H1 (cell line): ENCODE results near the gene C1QTNF4. TPM values are rescaled to one million over a fixed set of nuclear protein-coding genes. Genes with fewer than 3 reads are reported as not detected.

Source experiments
- ASH2L ChIP-seq: fragments of 200-600, 300-600 bp; sonication (generic); IDR thresholded peaks from one replicate; pipeline ENCODE4 v1.7.1; 2017; ENCODE audit warnings: low read length
- CBX5 ChIP-seq: fragments of 300-800, 300-1000 bp; sonication (generic); IDR thresholded peaks from 2 replicates; pipeline ENCODE4 v1.7.1; 2016; ENCODE audit warnings: antibody characterized with exemption, low read length, low read depth
- FOSL1 ChIP-seq: IDR thresholded peaks from 2 replicates; pipeline ENCODE4 v1.6.1; 2011; ENCODE audit warnings: mild to moderate bottlenecking, low read depth, low read length, moderate library complexity; ENCODE audit not compliant: insufficient read depth
- KDM5A ChIP-seq: fragments of 200-600 bp; IDR thresholded peaks from 2 replicates; pipeline ENCODE4 v1.7.1; 2012; ENCODE audit warnings: mild to moderate bottlenecking, low read length, inconsistent platforms, mixed read lengths
- NANOG ChIP-seq: IDR thresholded peaks from 2 replicates; pipeline ENCODE4 v1.6.1; 2011; ENCODE audit warnings: low read length, low read depth, mild to moderate bottlenecking, inconsistent platforms; ENCODE audit not compliant: insufficient read depth, poor library complexity, severe bottlenecking
- SAP30 ChIP-seq: fragments of 300-600 bp; sonication (generic); IDR thresholded peaks from 2 replicates; pipeline ENCODE4 v1.7.1; 2012; ENCODE audit warnings: low read length, moderate library complexity, mild to moderate bottlenecking, inconsistent platforms; ENCODE audit not compliant: insufficient read depth, insufficient replicate concordance
- SP1 ChIP-seq: IDR thresholded peaks from 2 replicates; pipeline ENCODE4 v1.6.1; 2011; ENCODE audit warnings: low read depth, low read length
- TCF12 ChIP-seq: IDR thresholded peaks from 2 replicates; pipeline ENCODE4 v1.6.1; 2011; ENCODE audit warnings: low read depth, mild to moderate bottlenecking, low read length
- polyA plus RNA-seq, 7 experiments: library from polyadenylated mRNA; depleted of rRNA in 3 of 7; stranded (reverse) in 5 of 7; unstranded in 2 of 7; fragments of >200 nt in 5 of 7; fragments of 200-250 nt in 2 of 7; gene quantifications; 1 replicate in 5 of 7; 2 replicates in 1 of 7; 4 replicates in 1 of 7; pipeline versions ENCODE4 v1.2.1 to v1.2.3, GENCODE V29; 2011 to 2013; ENCODE audit warnings: missing spikeins in 2 of 7, mixed read lengths in 2 of 7
- total RNA-seq: library from RNA; stranded (reverse); fragmentation: NEBNext Ultra II Directional; extraction: Animal tissue kit (Norgen Biotek cat#: 25700); gene quantifications from 2 replicates; pipeline ENCODE4 v1.2.1, GENCODE V29; 2021
- TF ChIP-seq, protein P1 (sequence below): fragments of 300-600 bp; sonication (generic); IDR thresholded peaks from 2 replicates; pipeline ENCODE4 v1.7.1; 2012; ENCODE audit warnings: low read length, moderate library complexity, mild to moderate bottlenecking, inconsistent platforms; ENCODE audit not compliant: insufficient replicate concordance

C1QTNF4 gene
- total and polyA plus RNA-seq, 2 of the 8 experiments (the other 6 are each of a cell fraction or from before 2014, with no cell fraction given): 3.9 to 6.0 TPM

DNA sequence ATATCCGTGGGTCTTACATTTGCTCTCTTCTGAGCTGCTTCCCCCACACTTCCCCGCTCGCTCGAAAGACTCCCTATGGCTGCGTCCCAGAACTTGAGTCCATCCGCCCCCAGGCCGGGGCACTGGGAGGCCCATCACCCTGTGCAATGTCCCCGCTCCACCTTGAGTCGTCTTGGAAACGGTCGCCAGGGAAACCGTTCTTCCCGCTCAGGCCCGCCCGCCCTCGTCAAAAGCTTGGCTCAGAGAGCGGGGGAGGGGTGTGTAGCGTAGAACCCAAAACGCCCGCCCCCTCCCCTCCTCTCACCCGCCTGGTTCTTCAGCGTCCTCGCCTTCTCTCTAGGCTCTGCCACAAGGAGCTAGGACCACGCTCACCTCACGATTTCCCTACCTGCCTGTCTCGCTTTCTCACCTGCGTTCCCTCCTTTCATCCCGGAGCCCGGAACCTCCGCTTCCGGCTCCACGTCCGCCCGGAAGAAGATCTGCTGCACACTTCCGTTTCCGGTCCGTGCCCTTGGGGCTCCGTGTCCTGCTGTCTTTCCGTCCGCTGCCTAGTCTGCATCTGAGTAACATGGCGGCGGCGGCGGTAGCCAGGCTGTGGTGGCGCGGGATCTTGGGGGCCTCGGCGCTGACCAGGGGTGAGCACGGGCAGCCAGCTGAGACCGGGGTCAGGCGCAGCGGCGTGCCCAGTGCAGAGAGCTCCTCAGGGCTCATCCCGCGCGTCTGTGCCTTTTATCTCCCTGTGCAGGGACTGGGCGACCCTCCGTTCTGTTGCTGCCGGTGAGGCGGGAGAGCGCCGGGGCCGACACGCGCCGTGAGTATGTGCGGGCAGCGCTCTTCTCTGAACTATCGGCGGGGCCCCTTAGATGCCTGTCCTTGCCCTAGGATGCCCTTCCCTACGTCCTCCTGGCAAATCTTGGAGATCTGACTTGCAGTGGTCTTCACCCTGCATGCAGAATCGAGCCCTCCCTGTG lies 15.4 kb downstream of the C1QTNF4 start, which contains the start of the genes KBTBD4 and NDUFS3 (continued):
- TF ChIP-seq SP1: peak; percentile 76
- peak; percentile 68; the same call in 1 of the 2 replicates for TF ChIP-seq TCF12
- TF ChIP-seq NANOG: no peak
- TF ChIP-seq ASH2L: peak; percentile 100
- TF ChIP-seq FOSL1: no peak
- TF ChIP-seq SAP30: peak; percentile 79
- no peak for TF ChIP-seq CBX5
- TF ChIP-seq KDM5A: peak; percentile 99
- TF ChIP-seq, protein P1, sequence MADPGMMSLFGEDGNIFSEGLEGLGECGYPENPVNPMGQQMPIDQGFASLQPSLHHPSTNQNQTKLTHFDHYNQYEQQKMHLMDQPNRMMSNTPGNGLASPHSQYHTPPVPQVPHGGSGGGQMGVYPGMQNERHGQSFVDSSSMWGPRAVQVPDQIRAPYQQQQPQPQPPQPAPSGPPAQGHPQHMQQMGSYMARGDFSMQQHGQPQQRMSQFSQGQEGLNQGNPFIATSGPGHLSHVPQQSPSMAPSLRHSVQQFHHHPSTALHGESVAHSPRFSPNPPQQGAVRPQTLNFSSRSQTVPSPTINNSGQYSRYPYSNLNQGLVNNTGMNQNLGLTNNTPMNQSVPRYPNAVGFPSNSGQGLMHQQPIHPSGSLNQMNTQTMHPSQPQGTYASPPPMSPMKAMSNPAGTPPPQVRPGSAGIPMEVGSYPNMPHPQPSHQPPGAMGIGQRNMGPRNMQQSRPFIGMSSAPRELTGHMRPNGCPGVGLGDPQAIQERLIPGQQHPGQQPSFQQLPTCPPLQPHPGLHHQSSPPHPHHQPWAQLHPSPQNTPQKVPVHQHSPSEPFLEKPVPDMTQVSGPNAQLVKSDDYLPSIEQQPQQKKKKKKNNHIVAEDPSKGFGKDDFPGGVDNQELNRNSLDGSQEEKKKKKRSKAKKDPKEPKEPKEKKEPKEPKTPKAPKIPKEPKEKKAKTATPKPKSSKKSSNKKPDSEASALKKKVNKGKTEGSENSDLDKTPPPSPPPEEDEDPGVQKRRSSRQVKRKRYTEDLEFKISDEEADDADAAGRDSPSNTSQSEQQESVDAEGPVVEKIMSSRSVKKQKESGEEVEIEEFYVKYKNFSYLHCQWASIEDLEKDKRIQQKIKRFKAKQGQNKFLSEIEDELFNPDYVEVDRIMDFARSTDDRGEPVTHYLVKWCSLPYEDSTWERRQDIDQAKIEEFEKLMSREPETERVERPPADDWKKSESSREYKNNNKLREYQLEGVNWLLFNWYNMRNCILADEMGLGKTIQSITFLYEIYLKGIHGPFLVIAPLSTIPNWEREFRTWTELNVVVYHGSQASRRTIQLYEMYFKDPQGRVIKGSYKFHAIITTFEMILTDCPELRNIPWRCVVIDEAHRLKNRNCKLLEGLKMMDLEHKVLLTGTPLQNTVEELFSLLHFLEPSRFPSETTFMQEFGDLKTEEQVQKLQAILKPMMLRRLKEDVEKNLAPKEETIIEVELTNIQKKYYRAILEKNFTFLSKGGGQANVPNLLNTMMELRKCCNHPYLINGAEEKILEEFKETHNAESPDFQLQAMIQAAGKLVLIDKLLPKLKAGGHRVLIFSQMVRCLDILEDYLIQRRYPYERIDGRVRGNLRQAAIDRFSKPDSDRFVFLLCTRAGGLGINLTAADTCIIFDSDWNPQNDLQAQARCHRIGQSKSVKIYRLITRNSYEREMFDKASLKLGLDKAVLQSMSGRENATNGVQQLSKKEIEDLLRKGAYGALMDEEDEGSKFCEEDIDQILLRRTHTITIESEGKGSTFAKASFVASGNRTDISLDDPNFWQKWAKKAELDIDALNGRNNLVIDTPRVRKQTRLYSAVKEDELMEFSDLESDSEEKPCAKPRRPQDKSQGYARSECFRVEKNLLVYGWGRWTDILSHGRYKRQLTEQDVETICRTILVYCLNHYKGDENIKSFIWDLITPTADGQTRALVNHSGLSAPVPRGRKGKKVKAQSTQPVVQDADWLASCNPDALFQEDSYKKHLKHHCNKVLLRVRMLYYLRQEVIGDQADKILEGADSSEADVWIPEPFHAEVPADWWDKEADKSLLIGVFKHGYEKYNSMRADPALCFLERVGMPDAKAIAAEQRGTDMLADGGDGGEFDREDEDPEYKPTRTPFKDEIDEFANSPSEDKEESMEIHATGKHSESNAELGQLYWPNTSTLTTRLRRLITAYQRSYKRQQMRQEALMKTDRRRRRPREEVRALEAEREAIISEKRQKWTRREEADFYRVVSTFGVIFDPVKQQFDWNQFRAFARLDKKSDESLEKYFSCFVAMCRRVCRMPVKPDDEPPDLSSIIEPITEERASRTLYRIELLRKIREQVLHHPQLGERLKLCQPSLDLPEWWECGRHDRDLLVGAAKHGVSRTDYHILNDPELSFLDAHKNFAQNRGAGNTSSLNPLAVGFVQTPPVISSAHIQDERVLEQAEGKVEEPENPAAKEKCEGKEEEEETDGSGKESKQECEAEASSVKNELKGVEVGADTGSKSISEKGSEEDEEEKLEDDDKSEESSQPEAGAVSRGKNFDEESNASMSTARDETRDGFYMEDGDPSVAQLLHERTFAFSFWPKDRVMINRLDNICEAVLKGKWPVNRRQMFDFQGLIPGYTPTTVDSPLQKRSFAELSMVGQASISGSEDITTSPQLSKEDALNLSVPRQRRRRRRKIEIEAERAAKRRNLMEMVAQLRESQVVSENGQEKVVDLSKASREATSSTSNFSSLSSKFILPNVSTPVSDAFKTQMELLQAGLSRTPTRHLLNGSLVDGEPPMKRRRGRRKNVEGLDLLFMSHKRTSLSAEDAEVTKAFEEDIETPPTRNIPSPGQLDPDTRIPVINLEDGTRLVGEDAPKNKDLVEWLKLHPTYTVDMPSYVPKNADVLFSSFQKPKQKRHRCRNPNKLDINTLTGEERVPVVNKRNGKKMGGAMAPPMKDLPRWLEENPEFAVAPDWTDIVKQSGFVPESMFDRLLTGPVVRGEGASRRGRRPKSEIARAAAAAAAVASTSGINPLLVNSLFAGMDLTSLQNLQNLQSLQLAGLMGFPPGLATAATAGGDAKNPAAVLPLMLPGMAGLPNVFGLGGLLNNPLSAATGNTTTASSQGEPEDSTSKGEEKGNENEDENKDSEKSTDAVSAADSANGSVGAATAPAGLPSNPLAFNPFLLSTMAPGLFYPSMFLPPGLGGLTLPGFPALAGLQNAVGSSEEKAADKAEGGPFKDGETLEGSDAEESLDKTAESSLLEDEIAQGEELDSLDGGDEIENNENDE: no peak
